A549 (cell line): ENCODE measurements around the gene APP. TPM values are rescaled to one million over a fixed set of nuclear protein-coding genes. Genes with fewer than 3 reads are reported as not detected.

ENCODE experiments used
- ATAC-seq, 2 experiments: fragments of 200-7000 bp in 1 of 2; fragments of >200 bp in 1 of 2; cut with Nextera tagmentation in 1 of 2; cut with Tn5 transposase in 1 of 2; 3 replicates each; pipeline versions ENCODE4 v1.8.0 to v1.9.1; 2018 to 2020; ENCODE audit warnings: mild to moderate bottlenecking in 1 of 2, moderate library complexity in 1 of 2
- CTCF ChIA-PET: fragments of 300-600 bp; sonication (Branson Sonifier 250); formaldehyde crosslinking; extraction: SDS; loops from one replicate; lab custom pipeline; 2021; ENCODE audit warnings: antibody characterized with exemption, inconsistent platforms; lab: Yijun Ruan, JAX
- POLR2A ChIA-PET: fragments of 350-600 bp; formaldehyde crosslinking; extraction: SDS; loops from one replicate; lab custom pipeline; 2021; ENCODE audit warnings: antibody characterized with exemption, inconsistent platforms; lab: Yijun Ruan, JAX
- DNase-seq, 2 experiments: peaks; one replicate each; pipeline versions ENCODE4 v3.0.0 to v3.0.0-alpha.2; 2011 to 2016; ENCODE audit warnings: low read depth in 1 of 2, low spot score in 1 of 2
- FAIRE-seq: peaks from 2 replicates; lab custom pipeline; 2011; peaks lifted over from hg19 to GRCh38; lab: Jason Lieb, UNC
- H3K27ac ChIP-seq, 2 experiments: fragments of >200 bp; sonication (Bioruptor Twin); formaldehyde crosslinking; 3 replicates each; pipeline ENCODE4 v1.5.1; 2016 to 2017
- H3K4me1 ChIP-seq: fragments of >200 bp; sonication (Bioruptor Twin); formaldehyde crosslinking; 3 replicates; pipeline ENCODE4 v1.6.1; 2016
- H3K4me2 ChIP-seq: fragments of >200 bp; sonication (Bioruptor Twin); formaldehyde crosslinking; 3 replicates; pipeline ENCODE4 v1.6.1; 2016
- H3K4me3 ChIP-seq: fragments of >200 bp; sonication (Bioruptor Twin); formaldehyde crosslinking; 3 replicates; pipeline ENCODE4 v1.5.1; 2016
- H3K9me3 ChIP-seq: fragments of >200 bp; sonication (Bioruptor Twin); formaldehyde crosslinking; 3 replicates; pipeline ENCODE4 v1.6.1; 2016
- CBX2 ChIP-seq: fragments of 200-600 bp; sonication (generic); IDR thresholded peaks from 2 replicates; pipeline ENCODE4 v1.6.1; 2016; ENCODE audit warnings: low read depth, mild to moderate bottlenecking, borderline replicate concordance
- CBX8 ChIP-seq: fragments of 200-600 bp; sonication (generic); IDR thresholded peaks from 2 replicates; pipeline ENCODE4 v1.6.1; 2016
- CEBPB ChIP-seq, 2 experiments: fragments of >200 bp in 1 of 2; sonication (Bioruptor Twin) in 1 of 2; formaldehyde crosslinking in 1 of 2; IDR thresholded peaks; 2 replicates each; pipeline ENCODE4 v1.6.1; 2012 to 2016
- CHD2 ChIP-seq: fragments of 150-350 bp; IDR thresholded peaks from 2 replicates; pipeline ENCODE4 v1.6.1; 2014; ENCODE audit warnings: low read length; ENCODE audit not compliant: partially characterized antibody
- CHD4 ChIP-seq: fragments of 200-600 bp; sonication (generic); IDR thresholded peaks from 2 replicates; pipeline ENCODE4 v1.6.1; 2016; ENCODE audit warnings: antibody characterized with exemption, mild to moderate bottlenecking, borderline replicate concordance
- EP300 ChIP-seq, 2 experiments: fragments of >200 bp; sonication (Bioruptor Twin); formaldehyde crosslinking; IDR thresholded peaks; 2 replicates in 1 of 2; 3 replicates in 1 of 2; pipeline ENCODE4 v1.6.1; 2016 to 2017
- FOSL2 ChIP-seq, 2 experiments: fragments of 450-650 bp in 1 of 2; fragments of >200 bp in 1 of 2; sonication (Bioruptor Twin) in 1 of 2; formaldehyde crosslinking; IDR thresholded peaks; 2 replicates each; pipeline versions ENCODE4 v1.5.0 to v1.6.1; 2016 to 2020; ENCODE audit warnings: mild to moderate bottlenecking in 1 of 2, moderate library complexity in 1 of 2
- FOXS1 ChIP-seq: fragments of 250-450 bp; sonication (Bioruptor Pico); IDR thresholded peaks from 2 replicates; pipeline ENCODE4 v1.5.0; 2020; ENCODE audit warnings: mild to moderate bottlenecking, moderate library complexity
- HDAC2 ChIP-seq: fragments of 200-600 bp; sonication (generic); IDR thresholded peaks from 2 replicates; pipeline ENCODE4 v1.6.1; 2016
- HEYL ChIP-seq: fragments of 250-450 bp; sonication (Bioruptor Pico); IDR thresholded peaks from 2 replicates; pipeline ENCODE4 v1.8.0; 2021; ENCODE audit warnings: mild to moderate bottlenecking, moderate library complexity
- HOXB13 ChIP-seq: fragments of 250-450 bp; sonication (Bioruptor Pico); IDR thresholded peaks from 2 replicates; pipeline ENCODE4 v1.5.0; 2020; ENCODE audit warnings: low read depth, mild to moderate bottlenecking, moderate library complexity
- HOXB5 ChIP-seq: fragments of 250-450 bp; sonication (Bioruptor Pico); IDR thresholded peaks from 2 replicates; pipeline ENCODE4 v1.5.0; 2020; ENCODE audit warnings: mild to moderate bottlenecking, moderate library complexity
- JUN ChIP-seq, 2 experiments: fragments of >200 bp; sonication (Bioruptor Twin); formaldehyde crosslinking; IDR thresholded peaks; 2 replicates in 1 of 2; 3 replicates in 1 of 2; pipeline ENCODE4 v1.6.1; 2016 to 2017
- JUNB ChIP-seq: fragments of >200 bp; sonication (Bioruptor Twin); formaldehyde crosslinking; IDR thresholded peaks from 2 replicates; pipeline ENCODE4 v1.6.1; 2016
- KDM1A ChIP-seq: fragments of 200-600 bp; sonication (generic); IDR thresholded peaks from 2 replicates; pipeline ENCODE4 v1.6.1; 2016; ENCODE audit warnings: low read depth, mild to moderate bottlenecking
- MYC ChIP-seq: IDR thresholded peaks from 2 replicates; pipeline ENCODE4 v1.6.1; 2012; ENCODE audit warnings: mild to moderate bottlenecking, inconsistent platforms, low read length, improper control_type of control experiment, borderline replicate concordance
- NPAS2 ChIP-seq: fragments of 250-450 bp; sonication (Bioruptor Pico); IDR thresholded peaks from 2 replicates; pipeline ENCODE4 v1.8.0; 2022; ENCODE audit warnings: mild to moderate bottlenecking, moderate library complexity, borderline replicate concordance
- RNF2 ChIP-seq: fragments of 200-600 bp; sonication (generic); IDR thresholded peaks from 2 replicates; pipeline ENCODE4 v1.6.1; 2016; ENCODE audit warnings: low read depth, mild to moderate bottlenecking, antibody characterized with exemption, moderate library complexity, borderline replicate concordance
- TP53 ChIP-seq: fragments of 250-450 bp; sonication (Bioruptor Pico); IDR thresholded peaks from 2 replicates; pipeline ENCODE4 v1.5.0; 2021; ENCODE audit warnings: mild to moderate bottlenecking, moderate library complexity
- ZSCAN20 ChIP-seq: fragments of 250-450 bp; sonication (Bioruptor Pico); IDR thresholded peaks from 2 replicates; pipeline ENCODE4 v1.8.0; 2022; ENCODE audit warnings: mild to moderate bottlenecking, moderate library complexity
- WGBS: methylation state at CpG from one replicate; pipeline ENCODE4 v1.1.6; 2017; ENCODE audit errors: missing lambda C conversion rate; 5-methylcytosine and 5-hydroxymethylcytosine counted together
- polyA plus RNA-seq, 4 experiments: library from polyadenylated mRNA; depleted of rRNA in 3 of 4; stranded (reverse); fragments of >200 nt; fragmentation: RNase III in 1 of 4; extraction: RNeasy Plus Mini Kit Qiagen cat#74134 plus additional on column Dnase treatment in 1 of 4; gene quantifications; 2 replicates in 3 of 4; 3 replicates in 1 of 4; pipeline ENCODE4 v1.2.3, GENCODE V29; 2011 to 2017
- TF ChIP-seq, protein P1 (sequence below): fragments of 150-350 bp; IDR thresholded peaks from 2 replicates; pipeline ENCODE4 v1.6.1; 2014; ENCODE audit warnings: low read depth, mild to moderate bottlenecking, low read length
- TF ChIP-seq, protein P2 (sequence below): fragments of >200 bp; sonication (Bioruptor Twin); formaldehyde crosslinking; IDR thresholded peaks from 2 replicates; pipeline ENCODE4 v1.6.1; 2016
- TF ChIP-seq, protein P3 (sequence below): fragments of >200 bp; sonication (Bioruptor Twin); formaldehyde crosslinking; IDR thresholded peaks from 3 replicates; pipeline ENCODE4 v1.6.1; 2016
- TF ChIP-seq, protein P4 (sequence below): fragments of 250-450 bp; sonication (Bioruptor Pico); IDR thresholded peaks from 2 replicates; pipeline ENCODE4 v1.5.0; 2021; ENCODE audit warnings: mild to moderate bottlenecking, moderate library complexity, borderline replicate concordance

APP gene
- polyA plus RNA-seq, 2 of the 4 experiments (the other 2 are of a cell fraction), result 540 to 565 TPM

GRCh38 chr21:26199456-26199855, 28.9 kb upstream of the APP start:
- Histone ChIP-seq H3K4me3 (no peak overlapping the region), H3K9me3 (no peaks in the 10 kb centered on the region), H3K27ac (no peak overlapping the region), H3K4me2 (no peak overlapping the region), H3K4me1 (no peaks in the 10 kb centered on the region)
- ChIA-PET POLR2A (no interaction called here), CTCF (interaction anchor here (0.8 kb wide), 1 partner anchor 29 kb away, joined by 3 read pairs; the partner anchor contains the start of gene APP)
- ATAC-seq (no peak), FAIRE-seq (no peak)
- TF ChIP-seq FOXS1 (CRISPR knock-in tag), result no peak
- no peak for TF ChIP-seq HDAC2
- TF ChIP-seq CBX2, result no peak
- TF ChIP-seq CBX8, result no peak
- no peak for TF ChIP-seq HEYL (CRISPR knock-in tag)
- no peak for TF ChIP-seq JUN (IDR thresholded peaks at IDR 0.05)
- TF ChIP-seq JUNB, result no peak
- TF ChIP-seq HOXB13 (CRISPR knock-in tag), result no peak
- TF ChIP-seq, all 56 proteins: peak for 0
- WGBS, result 42% methylated on average over 4 of the region's 4 CpGs
- DNase-seq, result no peak

- DNase-seq (no peak), FAIRE-seq (no peak)
- CTCF ChIA-PET, result no interaction called here
- WGBS, result 62% methylated on average over 4 of the region's 4 CpGs
- no peak overlapping the region for H3K4me3 ChIP-seq
- no peaks in the 10 kb centered on the region for H3K4me1 ChIP-seq
- no peak overlapping the region for H3K4me2 ChIP-seq
- TF ChIP-seq HOXB5 (no peak), CHD2 (no peak), KDM1A (no peak), EP300 (IDR thresholded peaks at IDR 0.05) (no peak), CBX8 (no peak), ZSCAN20 (CRISPR knock-in tag) (no peak), CBX2 (no peak), CEBPB (IDR thresholded peaks at IDR 0.05) (no peak), RNF2 (no peak), CHD4 (no peak), MYC (no peak), TP53 (CRISPR knock-in tag) (no peak), HOXB13 (CRISPR knock-in tag) (no peak), FOSL2 (IDR thresholded peaks at IDR 0.05) (no peak), FOSL2 (CRISPR knock-in tag; IDR thresholded peaks at IDR 0.05) (no peak), NPAS2 (CRISPR knock-in tag) (no peak)
- TF ChIP-seq, protein P1, sequence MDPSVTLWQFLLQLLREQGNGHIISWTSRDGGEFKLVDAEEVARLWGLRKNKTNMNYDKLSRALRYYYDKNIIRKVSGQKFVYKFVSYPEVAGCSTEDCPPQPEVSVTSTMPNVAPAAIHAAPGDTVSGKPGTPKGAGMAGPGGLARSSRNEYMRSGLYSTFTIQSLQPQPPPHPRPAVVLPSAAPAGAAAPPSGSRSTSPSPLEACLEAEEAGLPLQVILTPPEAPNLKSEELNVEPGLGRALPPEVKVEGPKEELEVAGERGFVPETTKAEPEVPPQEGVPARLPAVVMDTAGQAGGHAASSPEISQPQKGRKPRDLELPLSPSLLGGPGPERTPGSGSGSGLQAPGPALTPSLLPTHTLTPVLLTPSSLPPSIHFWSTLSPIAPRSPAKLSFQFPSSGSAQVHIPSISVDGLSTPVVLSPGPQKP, result no peak
- TF ChIP-seq, protein P2, sequence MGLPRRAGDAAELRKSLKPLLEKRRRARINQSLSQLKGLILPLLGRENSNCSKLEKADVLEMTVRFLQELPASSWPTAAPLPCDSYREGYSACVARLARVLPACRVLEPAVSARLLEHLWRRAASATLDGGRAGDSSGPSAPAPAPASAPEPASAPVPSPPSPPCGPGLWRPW, result no peak
- TF ChIP-seq, protein P3, sequence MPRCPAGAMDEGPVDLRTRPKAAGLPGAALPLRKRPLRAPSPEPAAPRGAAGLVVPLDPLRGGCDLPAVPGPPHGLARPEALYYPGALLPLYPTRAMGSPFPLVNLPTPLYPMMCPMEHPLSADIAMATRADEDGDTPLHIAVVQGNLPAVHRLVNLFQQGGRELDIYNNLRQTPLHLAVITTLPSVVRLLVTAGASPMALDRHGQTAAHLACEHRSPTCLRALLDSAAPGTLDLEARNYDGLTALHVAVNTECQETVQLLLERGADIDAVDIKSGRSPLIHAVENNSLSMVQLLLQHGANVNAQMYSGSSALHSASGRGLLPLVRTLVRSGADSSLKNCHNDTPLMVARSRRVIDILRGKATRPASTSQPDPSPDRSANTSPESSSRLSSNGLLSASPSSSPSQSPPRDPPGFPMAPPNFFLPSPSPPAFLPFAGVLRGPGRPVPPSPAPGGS, result no peak
- TF ChIP-seq, protein P4, sequence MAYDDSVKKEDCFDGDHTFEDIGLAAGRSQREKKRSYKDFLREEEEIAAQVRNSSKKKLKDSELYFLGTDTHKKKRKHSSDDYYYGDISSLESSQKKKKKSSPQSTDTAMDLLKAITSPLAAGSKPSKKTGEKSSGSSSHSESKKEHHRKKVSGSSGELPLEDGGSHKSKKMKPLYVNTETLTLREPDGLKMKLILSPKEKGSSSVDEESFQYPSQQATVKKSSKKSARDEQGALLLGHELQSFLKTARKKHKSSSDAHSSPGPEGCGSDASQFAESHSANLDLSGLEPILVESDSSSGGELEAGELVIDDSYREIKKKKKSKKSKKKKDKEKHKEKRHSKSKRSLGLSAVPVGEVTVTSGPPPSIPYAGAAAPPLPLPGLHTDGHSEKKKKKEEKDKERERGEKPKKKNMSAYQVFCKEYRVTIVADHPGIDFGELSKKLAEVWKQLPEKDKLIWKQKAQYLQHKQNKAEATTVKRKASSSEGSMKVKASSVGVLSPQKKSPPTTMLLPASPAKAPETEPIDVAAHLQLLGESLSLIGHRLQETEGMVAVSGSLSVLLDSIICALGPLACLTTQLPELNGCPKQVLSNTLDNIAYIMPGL (CRISPR knock-in tag), result no peak
- TF ChIP-seq, all 56 proteins: peak for 0
- H3K27ac ChIP-seq, result no peak overlapping the region
- POLR2A ChIA-PET, result no interaction called here
- H3K9me3 ChIP-seq, result no peaks in the 10 kb centered on the region
- ATAC-seq, result no peak
These were observed 25.1 kb upstream of the APP start for GRCh38 chr21:26195708-26196107.
